Measurements from ENCODE around the gene TREX2.

TREX2 gene

GRCh38 chrX:153454901-153455550 is 9.2 kb upstream of the TREX2 start:
- DNase-seq: no peak

GRCh38 chrX:153450949-153451277 is 5.1 kb upstream of the TREX2 start:
- DNase-seq: no peak

- DNase-seq: no peak
Observed at GRCh38 chrX:153450114-153450948, 4.5 kb upstream of the TREX2 start.

- DNase-seq: no peak
Observed at GRCh38 chrX:153449368-153450113, 3.7 kb upstream of the TREX2 start.

- DNase-seq: no peak
Observed at GRCh38 chrX:153448556-153449367, 2.9 kb upstream of the TREX2 start.

- DNase-seq: no peak
Observed at GRCh38 chrX:153447581-153447960, 1.7 kb upstream of the TREX2 start.

GRCh38 chrX:153446950-153447580 is 1.2 kb upstream of the TREX2 start:
- no peak for DNase-seq

- no peak for DNase-seq
Observed at GRCh38 chrX:153446636-153446936, 730 bp upstream of the TREX2 start.

- DNase-seq: no peak
Observed at GRCh38 chrX:153445106-153445855, 575 bp downstream of the TREX2 start.

GRCh38 chrX:153444333-153445011 is 1.4 kb downstream of the TREX2 start:
- no peak for DNase-seq

GRCh38 chrX:153443476-153444332 is 2.2 kb downstream of the TREX2 start:
- no peak for DNase-seq

GRCh38 chrX:153442463-153442862 is 3.4 kb downstream of the TREX2 start:
- no peak for DNase-seq

GRCh38 chrX:153441981-153442380 is 3.9 kb downstream of the TREX2 start:
- DNase-seq: no peak

GRCh38 chrX:153441296-153441695 is 4.6 kb downstream of the TREX2 start:
- no peak for DNase-seq

- DNase-seq: no peak
Observed at GRCh38 chrX:153440556-153441135, 5.2 kb downstream of the TREX2 start.

GRCh38 chrX:153439977-153440376 is 5.9 kb downstream of the TREX2 start:
- no peak for DNase-seq

- DNase-seq: peak in 1 of 2 donors; percentile 0
Observed at GRCh38 chrX:153438532-153438931, 7.3 kb downstream of the TREX2 start.

GRCh38 chrX:153435845-153436244 is 10.0 kb downstream of the TREX2 start:
- no peak for DNase-seq

- no peak for DNase-seq
Observed at GRCh38 chrX:153434801-153435200, 11.1 kb downstream of the TREX2 start.

- no peak for DNase-seq
Observed at GRCh38 chrX:153433781-153434285, 12.0 kb downstream of the TREX2 start.
